Endometrium (tissue), 2 donors: ENCODE measurements around the gene ASIC4.

Experiments
- FAIRE-seq: peaks from 2 replicates; lab custom pipeline; 2012; peaks lifted over from hg19 to GRCh38; lab: Jason Lieb, UNC
- donor health status: control.
- donor health status: control.

The ASIC4 gene, protein sequence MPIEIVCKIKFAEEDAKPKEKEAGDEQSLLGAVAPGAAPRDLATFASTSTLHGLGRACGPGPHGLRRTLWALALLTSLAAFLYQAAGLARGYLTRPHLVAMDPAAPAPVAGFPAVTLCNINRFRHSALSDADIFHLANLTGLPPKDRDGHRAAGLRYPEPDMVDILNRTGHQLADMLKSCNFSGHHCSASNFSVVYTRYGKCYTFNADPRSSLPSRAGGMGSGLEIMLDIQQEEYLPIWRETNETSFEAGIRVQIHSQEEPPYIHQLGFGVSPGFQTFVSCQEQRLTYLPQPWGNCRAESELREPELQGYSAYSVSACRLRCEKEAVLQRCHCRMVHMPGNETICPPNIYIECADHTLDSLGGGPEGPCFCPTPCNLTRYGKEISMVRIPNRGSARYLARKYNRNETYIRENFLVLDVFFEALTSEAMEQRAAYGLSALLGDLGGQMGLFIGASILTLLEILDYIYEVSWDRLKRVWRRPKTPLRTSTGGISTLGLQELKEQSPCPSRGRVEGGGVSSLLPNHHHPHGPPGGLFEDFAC

DNA sequence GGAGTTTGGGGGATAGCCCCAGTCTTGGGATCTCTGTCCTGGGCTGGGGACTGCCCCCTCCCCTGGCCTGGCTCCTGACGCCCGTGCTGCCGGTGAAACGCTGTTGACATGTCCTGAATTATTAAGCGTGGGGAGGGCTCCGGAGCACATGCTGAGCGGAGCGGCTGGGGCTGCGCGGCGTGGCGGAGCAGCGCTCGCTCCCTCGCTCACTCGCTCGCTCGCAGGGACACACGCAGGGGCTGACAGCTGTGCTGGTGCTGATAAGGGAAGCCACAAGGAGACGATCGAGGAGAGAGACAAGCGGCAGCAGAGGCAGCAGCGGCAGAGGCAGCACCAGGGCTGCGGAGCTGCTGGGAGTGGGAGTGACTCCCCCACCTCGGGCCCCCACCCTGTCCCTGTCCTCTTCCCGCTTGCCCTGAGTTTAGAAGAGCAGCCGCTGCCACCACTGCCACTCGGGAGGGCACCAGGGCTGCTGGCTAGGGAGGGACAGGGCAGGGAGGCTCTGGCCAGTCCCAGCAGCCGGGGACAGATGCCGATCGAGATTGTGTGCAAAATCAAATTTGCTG is at the start of gene ASIC4:
ASIC4 (plus strand) TSS at position 287 of the 566 bp plus-strand sequence; CDS start at position 530, 243 bp downstream.
- no peak for FAIRE-seq

DNA sequence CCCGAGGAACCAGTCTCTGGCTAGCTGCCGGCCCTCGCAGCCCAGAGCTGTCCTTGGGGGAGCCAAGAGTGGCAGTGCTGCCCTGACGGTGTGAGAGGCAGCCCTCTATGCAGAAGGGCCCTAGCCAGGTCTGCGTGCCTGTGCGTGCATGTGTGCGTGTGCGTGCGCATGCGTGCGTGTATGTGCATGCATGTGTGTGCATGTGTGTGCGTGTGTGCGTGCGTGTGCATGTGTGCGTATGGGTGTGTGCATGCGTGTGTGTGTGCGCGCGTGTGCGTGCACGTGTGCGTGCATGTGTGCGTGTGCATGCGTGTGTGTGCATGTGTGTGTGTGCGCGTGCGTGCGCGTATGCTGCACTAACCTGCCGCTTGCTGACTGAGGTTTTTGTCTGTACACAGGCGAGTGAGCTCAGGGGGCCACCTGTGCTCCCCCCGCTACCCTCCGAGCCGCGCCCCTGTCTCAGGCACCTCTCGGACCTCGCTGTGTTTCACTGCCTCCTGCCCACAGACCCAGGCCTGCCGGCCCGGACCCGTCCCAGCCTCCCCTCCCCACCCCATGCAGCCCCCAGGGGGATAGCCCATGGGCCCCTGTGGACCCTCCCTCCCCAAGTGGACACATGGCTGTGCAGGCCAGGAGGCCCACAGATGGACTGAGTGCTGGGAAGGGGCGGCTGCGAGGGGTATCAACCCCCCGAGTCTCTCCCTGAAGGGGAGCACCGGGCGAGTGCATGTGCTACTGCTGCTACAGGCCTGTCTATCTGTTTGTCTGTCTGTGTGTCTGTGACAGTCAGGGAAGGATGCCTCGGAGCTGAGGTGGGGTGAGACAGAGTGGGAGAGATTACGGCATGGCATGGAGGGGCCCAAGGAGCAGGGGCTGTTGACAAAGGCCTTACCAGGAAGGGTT is 48.4 kb upstream of the ASIC4 start:
- FAIRE-seq, result no peak

DNA sequence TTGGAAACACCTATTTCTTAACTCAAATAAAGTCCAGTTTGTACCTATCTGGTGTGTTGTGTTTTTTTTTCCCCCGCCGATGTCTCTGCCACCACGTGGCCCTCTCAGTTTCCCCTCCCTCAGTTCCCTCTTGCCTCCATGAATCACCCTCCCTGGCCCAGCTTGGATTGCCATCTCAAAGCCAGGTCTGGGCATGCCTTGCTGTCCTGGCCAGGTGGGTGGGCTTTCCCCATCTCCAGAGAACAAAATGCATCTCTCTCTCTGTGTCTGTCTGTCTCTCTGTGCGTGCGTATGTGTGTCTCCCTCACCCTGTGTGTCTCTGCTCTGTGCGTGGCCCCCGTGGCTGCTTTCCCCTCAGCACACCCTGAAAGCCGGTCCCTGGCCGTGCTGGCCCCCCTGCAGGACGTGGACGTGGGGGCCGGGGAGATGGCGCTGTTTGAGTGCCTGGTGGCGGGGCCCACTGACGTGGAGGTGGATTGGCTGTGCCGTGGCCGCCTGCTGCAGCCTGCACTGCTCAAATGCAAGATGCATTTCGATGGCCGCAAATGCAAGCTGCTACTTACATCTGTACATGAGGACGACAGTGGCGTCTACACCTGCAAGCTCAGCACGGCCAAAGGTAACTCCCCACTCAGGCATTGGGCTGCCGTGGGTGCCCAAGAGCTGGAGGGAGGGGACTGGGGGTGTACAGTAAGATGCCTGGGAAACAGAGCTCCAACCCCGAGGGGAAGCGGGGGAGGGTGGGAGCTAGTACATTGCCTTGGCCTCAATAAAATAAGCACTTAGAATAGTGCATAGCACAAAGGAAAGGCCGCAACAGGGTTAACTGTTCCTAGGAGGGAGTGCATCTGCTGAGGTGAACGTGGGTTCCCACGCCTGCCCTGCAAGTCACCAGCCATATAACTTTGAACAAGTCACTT is 47.2 kb upstream of the ASIC4 start:
- FAIRE-seq, result no peak

DNA sequence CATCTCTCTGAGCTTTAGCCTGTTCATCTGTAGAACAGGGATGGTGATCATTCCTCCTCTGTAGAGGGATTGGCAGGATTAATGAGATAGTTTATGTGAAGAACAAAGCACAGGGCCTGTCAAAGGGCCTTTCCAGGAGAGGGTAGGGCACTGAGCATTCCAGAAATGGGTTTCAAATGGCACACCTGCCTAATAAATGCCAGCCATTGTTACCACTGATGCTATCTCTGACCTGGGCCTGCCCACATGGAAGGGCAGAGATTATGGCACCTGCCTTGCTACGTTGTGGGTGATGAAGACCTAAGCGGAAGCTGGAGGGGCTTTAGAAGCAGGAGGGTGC is 46.6 kb upstream of the ASIC4 start:
- FAIRE-seq, result no peak

DNA sequence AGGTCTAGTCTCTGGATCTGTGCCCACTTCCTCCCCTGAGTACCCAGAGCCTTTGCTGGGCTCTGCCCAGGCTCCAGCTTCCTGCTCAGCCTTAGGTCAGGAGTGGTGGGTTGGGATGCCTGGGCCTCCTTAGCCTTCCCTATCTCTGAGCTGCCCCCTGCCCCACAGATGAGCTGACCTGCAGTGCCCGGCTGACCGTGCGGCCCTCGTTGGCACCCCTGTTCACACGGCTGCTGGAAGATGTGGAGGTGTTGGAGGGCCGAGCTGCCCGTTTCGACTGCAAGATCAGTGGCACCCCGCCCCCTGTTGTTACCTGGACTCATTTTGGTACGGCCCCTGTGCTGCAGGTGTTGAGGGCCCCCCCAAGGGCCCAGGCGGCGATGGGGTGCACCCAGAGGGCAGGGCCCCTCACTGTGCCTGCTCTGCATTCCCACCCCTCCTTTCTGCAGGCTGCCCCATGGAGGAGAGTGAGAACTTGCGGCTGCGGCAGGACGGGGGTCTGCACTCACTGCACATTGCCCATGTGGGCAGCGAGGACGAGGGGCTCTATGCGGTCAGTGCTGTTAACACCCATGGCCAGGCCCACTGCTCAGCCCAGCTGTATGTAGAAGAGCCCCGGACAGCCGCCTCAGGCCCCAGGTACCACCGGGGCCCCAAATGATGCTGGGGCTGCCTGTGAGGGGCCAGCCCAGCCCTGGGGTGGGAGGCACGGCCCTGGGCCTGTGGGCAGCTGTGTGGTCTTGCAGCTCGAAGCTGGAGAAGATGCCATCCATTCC is 45.7 kb upstream of the ASIC4 start:
- FAIRE-seq, result no peak

DNA sequence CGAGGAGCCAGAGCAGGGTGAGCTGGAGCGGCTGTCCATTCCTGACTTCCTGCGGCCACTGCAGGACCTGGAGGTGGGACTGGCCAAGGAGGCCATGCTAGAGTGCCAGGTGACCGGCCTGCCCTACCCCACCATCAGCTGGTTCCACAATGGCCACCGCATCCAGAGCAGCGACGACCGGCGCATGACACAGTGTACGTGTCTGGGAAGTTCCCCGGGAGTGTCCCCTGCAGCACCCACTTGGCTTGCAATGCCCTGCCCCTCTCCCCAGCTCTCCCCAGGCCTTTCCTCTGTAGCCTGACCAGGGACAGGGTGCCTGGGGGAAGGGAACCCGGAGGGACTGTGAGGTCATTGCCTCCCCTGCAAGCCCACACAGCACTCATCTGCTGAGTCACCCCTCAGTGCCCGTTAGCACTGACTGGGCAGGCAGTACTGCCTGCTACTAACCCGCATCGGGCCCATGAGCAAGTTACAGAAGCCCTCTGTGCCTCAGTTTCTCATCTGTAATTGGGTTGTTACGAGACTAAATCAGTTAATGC is 45.0 kb upstream of the ASIC4 start:
- FAIRE-seq, result no peak

DNA sequence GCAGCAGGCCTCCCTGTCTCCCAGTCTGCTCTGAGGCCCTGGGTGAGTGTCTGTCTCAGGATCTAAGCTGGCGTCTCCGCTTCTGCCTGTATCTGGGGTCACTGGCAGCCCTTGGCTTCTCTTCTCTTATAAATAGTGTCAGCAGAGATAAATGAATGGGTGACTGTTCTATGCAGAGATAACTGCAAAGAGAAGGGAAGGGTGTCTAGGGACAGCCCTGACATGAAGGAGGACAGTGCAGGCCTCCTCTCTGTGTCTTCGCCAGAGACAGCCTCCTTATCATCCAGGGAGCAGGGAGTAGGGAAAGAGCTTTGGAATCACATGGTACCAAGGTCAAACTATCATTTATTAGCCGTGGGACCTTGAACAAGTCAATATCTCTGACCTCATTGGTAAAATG is 43.9 kb upstream of the ASIC4 start:
- no peak for FAIRE-seq

DNA sequence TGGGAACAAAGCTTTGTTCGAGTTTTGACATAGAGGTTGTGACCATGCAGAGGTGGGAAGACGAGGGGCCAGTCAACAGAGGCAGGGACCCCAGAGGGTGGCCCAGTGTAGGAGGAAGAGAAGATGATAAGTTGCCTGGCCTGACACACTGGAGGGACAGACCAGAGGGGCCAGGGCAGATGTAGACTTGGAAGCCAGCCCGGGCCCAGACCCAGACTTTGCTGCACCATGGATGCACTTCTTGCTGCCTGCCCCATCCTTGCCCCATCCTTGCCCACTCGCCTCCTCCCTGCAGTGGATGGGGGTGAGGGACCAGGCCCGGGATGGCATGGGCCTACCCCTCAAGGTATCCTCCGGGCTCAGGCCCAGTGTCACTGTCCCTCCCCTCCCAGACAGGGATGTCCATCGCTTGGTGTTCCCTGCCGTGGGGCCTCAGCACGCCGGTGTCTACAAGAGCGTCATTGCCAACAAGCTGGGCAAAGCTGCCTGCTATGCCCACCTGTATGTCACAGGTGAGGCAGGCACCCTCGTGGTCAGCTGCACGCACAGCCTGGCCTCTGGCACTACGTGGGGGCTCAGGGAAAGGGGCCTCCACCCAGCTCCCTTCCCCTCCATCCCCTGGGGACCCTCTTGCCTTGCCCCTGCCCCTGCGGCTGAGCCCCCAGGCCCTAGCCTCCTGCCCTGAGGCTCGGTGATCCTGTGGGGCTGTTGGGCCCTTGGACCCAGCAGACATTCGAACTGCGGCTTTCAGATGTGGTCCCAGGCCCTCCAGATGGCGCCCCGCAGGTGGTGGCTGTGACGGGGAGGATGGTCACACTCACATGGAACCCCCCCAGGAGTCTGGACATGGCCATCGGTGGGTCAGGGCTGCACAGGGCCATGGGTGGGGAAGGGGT is 42.6 kb upstream of the ASIC4 start:
- FAIRE-seq, result no peak

DNA sequence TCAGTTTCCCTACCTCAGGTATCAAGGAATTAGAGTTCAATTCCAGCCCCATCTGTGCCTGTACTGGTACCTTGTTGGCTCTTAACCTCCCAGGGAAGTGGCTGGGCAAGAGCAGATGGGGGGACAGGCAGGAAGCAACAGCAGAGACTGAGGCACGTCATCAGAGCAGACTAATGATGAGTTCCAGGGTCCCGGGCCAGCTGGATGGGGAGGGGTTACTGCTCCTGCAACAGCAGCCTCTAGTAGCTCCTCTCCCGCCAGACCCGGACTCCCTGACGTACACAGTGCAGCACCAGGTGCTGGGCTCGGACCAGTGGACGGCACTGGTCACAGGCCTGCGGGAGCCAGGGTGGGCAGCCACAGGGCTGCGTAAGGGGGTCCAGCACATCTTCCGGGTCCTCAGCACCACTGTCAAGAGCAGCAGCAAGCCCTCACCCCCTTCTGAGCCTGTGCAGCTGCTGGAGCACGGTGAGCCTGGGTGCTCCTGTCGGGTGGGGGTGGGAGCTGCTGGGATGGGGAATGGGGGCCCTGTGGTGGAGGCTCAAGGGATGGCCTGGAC is 41.6 kb upstream of the ASIC4 start:
- FAIRE-seq, result no peak

DNA sequence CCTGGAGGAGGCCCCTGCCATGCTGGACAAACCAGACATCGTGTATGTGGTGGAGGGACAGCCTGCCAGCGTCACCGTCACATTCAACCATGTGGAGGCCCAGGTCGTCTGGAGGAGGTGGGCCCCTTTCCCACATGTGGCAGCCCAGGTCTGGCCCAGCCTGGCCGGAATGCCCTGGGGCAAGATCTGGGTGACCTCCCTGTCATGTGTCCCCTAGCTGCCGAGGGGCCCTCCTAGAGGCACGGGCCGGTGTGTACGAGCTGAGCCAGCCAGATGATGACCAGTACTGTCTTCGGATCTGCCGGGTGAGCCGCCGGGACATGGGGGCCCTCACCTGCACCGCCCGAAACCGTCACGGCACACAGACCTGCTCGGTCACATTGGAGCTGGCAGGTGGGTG is 40.8 kb upstream of the ASIC4 start:
- no peak for FAIRE-seq

DNA sequence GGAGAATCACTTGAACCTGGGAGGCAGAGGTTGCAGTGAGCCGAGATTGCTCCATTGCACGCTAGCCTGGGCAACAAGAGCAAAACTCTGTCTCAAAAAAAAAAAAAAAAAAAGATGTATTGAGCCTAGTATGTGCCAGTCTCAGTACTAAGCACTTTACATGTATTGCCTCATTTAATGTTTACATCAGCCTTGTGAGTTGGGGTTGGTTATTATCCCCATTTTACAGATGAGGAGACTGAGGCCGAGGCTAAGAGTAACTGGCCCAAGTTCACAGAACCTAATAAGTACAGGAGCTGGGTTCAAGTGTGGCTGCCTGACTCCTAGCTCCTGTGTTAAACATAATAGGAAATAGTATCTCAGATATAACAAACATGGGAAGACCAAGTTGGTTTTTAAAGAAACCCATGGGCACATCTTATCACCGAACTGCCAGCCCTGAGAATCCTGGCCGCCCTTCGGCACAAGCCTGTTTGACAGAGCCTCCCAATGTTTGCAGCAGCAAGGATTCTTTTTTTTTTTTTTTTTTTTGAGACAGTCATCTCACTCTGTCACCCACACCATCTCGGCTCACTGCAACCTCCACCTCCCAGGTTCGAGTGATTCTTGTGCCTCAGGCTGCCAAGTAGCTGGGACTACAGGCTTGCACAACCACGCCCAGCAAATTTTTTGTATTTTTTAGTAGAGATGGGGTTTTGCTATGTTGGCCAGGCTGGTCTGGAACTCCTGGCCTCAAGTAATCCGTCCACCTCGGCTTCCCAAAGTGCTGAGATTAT is 39.8 kb upstream of the ASIC4 start:
- no peak for FAIRE-seq

DNA sequence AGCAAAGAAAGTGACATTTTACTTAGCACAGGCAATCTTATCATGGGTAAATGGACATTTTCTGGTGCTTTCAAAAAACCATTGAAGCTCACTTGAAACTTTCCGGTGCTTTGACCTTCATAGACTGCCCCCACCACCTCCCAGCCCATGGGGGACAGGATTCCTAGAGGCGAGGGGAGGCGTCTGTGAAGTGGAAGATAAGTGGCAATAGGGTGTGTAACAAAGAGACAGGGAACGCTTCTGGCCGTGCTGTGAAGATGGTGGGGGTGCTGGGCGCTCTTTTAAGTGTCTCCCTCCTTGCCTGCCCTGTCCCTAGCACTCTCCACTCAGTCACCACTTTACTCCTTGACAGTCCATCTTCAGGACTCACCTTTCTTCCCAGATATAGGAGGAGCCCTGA is 39.0 kb upstream of the ASIC4 start:
- no peak for FAIRE-seq

DNA sequence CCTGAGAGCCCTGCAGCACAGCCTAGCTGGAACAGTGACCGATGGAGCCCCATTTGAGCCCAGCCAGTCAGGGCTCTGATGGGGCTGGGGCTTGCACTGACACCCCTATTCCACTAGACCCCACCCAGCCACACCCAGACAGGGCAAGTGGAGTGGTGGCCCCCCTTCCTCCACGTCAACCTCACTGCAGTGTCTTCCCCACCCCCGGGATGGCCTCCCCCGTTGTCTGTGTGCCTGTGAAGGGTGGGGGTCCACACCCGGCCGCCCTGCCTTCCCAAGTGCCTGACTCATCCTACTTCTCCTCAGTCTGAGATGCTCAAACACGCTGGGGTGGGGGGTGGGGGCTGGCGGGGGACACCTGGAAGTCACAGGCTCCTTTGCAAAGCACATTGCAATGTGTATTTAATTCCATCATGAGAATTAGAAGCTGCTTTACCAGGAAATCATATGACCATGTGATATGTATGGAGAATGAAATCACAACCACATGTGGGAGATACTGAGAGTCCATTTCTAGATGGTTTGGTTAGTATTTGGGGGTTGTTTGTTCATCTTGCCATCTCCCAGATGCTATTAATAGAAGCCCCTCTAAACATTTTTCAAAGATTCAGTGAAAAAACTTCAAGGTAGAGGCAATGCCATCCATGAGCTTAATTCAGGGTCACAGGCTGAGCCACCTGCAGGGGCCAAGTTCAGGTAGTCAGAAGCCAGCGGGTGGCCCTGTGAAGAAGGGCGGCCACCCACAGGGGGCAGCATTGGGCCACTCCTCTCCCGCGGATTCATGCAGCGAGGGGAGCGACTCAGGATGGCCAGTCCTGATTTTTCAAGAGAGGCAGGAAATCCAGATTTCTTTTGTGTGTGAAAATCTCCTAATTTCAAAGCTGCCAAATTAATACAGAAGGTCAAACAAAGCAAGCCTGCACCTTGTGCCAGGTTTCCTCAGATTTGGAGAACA is 38.3 kb upstream of the ASIC4 start:
- no peak for FAIRE-seq

DNA sequence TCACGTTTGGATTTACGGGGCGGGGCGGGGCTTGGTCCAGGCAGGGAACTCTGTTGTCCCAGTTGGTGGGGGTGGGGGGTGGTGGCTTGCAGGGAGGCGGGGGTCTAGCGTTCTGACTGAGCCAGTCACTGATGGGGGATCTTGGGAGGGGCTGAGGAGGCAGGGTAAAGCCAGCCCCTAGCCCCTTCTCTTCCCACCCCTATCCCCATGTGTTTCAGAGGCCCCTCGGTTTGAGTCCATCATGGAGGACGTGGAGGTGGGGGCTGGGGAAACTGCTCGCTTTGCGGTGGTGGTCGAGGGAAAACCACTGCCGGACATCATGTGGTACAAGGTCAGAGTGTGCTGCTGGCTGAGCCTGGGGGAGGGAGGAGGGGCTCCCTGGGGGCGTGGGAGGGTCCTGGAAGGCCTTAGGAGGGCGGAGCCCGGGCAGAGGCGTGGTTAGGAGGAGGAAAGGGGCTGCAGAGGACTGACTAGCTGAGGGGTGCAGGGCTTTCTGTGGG is 37.6 kb upstream of the ASIC4 start:
- no peak for FAIRE-seq

DNA sequence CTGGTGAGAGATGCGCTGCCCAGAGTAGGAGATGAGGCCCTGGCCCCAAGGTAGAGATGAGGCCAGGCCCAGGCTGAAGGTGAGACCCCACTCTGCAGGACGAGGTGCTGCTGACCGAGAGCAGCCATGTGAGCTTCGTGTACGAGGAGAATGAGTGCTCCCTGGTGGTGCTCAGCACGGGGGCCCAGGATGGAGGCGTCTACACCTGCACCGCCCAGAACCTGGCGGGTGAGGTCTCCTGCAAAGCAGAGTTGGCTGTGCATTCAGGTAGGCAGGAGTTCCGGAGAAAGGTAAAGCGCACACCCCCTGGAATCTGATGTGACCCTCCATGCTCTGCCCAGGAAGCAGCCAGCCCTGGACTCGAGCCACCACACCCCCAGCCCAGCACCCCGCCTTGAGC is 37.1 kb upstream of the ASIC4 start:
- FAIRE-seq, result no peak

DNA sequence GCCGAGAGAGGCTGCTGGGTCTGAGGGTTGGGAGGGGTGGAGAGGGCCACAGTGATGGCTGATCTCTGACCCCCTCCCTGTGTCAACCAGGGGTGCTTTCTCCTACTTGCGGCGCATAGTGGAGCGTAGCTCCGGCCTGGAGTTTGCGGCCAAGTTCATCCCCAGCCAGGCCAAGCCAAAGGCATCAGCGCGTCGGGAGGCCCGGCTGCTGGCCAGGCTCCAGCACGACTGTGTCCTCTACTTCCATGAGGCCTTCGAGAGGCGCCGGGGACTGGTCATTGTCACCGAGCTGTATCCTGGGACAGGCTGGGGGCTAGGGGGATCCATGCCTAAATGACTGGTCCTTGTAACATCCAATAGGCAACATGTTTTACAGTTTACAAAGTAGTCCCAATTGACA is 36.5 kb upstream of the ASIC4 start:
- no peak for FAIRE-seq

DNA sequence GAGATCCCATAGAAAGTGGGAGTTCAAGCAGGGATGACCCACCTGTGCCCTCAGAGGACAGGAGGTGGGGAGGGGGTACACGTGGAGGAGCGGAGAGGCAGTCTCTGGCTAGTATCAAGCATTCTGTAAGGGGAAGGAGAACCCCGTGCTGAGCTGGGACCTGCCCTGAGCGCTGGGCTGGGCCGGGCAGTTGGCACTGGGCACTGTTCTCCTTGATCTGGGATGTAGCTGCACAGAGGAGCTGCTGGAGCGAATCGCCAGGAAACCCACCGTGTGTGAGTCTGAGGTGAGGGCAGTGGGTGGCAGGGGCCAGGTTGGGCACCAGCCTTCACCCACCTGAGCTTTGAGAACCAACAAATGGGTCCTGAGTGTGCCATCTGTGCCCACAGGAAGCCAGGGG is 35.4 kb upstream of the ASIC4 start:
- FAIRE-seq, result no peak
